HG03196 (cell line): ENCODE measurements around the gene EIF4G3.
"Not testable (repeated sequence)": the region's sequence is repeated elsewhere in the genome, so short reads cannot be mapped to it uniquely, and the experiment has no call there.

Experiments used
- ATAC-seq: cut with Tn5 transposase; IDR thresholded peaks from one replicate; pipeline ENCODE4 v1.9.1; 2021; ENCODE audit not compliant: unreplicated experiment

The EIF4G3 gene

GRCh38 chr1:20846461-20847374 is 330.0 kb downstream of the EIF4G3 start:
- no peak for ATAC-seq

GRCh38 chr1:20840731-20841130 is 336.0 kb downstream of the EIF4G3 start:
- ATAC-seq: no peak

GRCh38 chr1:20837554-20838192 is 339.0 kb downstream of the EIF4G3 start:
- ATAC-seq: no peak

- no peak for ATAC-seq
Measured at GRCh38 chr1:20836230-20836629, 340.5 kb downstream of the EIF4G3 start.

- ATAC-seq: no peak
Measured at GRCh38 chr1:20834780-20835179, 341.9 kb downstream of the EIF4G3 start.

GRCh38 chr1:20834192-20834591 is 342.5 kb downstream of the EIF4G3 start:
- no peak for ATAC-seq

GRCh38 chr1:20830378-20830777 is 346.3 kb downstream of the EIF4G3 start:
- no peak for ATAC-seq

GRCh38 chr1:20829946-20830345 is 346.8 kb downstream of the EIF4G3 start:
- no peak for ATAC-seq

- no peak for ATAC-seq
Measured at GRCh38 chr1:20829531-20829930, 347.2 kb downstream of the EIF4G3 start.

GRCh38 chr1:20823845-20824244 is 352.9 kb downstream of the EIF4G3 start:
- ATAC-seq: no peak

- no peak for ATAC-seq
Measured at GRCh38 chr1:20821466-20821865, 355.2 kb downstream of the EIF4G3 start.

- no peak for ATAC-seq
Measured at GRCh38 chr1:20819818-20820217, 356.9 kb downstream of the EIF4G3 start.

GRCh38 chr1:20814534-20814871 is 362.2 kb downstream of the EIF4G3 start:
- ATAC-seq: no peak

- no peak for ATAC-seq
Measured at GRCh38 chr1:20811916-20812315, 364.8 kb downstream of the EIF4G3 start.

GRCh38 chr1:20793236-20793635 is 383.5 kb downstream of the EIF4G3 start:
- ATAC-seq: no peak

- no peak for ATAC-seq
Measured at GRCh38 chr1:20792196-20792595, 384.5 kb downstream of the EIF4G3 start.

- no peak for ATAC-seq
Measured at GRCh38 chr1:20790785-20791184, 385.9 kb downstream of the EIF4G3 start.

GRCh38 chr1:20789598-20789997 is 387.1 kb downstream of the EIF4G3 start:
- ATAC-seq: not testable (repeated sequence)

GRCh38 chr1:20787840-20788795 is 388.6 kb downstream of the EIF4G3 start:
- no peak for ATAC-seq

- ATAC-seq: peak; percentile 40
Measured at GRCh38 chr1:20787029-20787839, 389.5 kb downstream of the EIF4G3 start, which contains the start of gene HP1BP3. HP1BP3 (minus strand) TSS chr1:20787307; CDS start chr1:20780440, 6,867 bp downstream.
